Measurements from ENCODE around the gene PEPD.

PEPD gene

DNA sequence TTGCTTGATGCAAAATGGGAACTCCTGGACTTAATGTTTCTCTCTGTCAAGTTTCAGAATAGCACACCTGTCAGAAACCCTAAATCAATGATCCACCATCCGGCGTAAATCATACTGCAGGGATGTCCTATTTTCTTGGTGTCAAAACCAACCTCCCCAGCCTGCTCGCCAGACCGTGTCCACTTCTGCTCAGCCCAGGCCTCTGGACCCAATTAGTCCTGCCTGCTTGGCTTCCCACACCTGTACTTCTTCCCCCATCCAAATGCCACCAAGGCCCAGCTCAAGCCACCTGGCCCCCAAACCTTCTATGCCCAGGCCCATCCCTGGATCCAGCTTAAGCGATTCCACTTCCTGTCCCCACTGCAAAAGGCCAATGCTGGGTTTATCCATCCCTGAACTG is 25.1 kb upstream of the PEPD start:
- no peak overlapping the region for H3K27ac ChIP-seq (ENCODE audit: low read depth, low read length)
- H3K36me3 ChIP-seq (ENCODE audit: insufficient read depth, low read length), result no peaks in the 10 kb centered on the region

DNA sequence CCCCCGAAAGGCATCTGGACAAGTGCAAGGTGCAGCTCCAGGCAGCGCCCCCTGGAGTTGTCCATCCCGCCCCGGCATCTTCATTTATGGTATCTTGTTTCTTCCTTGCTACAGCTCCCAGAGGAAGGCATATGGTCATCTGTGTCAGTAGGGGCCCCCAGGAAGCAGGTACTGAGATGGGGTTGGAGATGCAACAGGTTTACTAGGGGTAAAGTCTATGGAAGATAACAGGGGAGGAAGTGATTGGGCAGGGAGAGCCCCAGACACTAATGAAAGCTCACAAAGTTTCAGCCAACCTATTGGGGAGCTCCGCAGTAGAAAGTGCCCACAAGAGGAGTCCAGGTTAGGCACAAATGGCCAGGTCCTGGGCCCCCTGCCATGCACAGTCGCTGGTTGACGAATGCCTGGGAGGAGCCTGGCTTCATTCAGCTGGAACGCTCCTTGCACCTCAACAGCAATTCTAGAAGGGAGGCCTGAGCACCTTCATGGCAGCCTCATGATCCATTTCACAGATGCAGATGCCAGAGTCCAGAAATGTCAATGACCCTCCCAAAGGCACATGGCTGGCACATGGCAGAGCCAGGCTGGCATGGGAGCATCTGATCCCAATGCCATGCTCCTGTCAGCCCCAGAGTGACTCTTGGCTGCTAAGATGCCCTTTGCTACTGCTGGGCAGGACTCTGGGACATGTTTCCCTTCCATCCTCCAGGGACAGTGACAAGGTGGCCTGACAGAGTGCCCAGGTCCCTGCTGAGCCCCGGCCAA is 23.8 kb upstream of the PEPD start:
- H3K79me2 ChIP-seq (ENCODE audit: control insufficient read depth, insufficient read depth, low read length, unreplicated experiment), result no peaks in the 10 kb centered on the region
- H3K27me3 ChIP-seq (ENCODE audit: insufficient read depth, low read length), result peaks cover 36% of the 10 kb centered on the region
- H3K4me3 ChIP-seq (ENCODE audit: low read depth, low read length), result no peak overlapping the region
- no peak overlapping the region for H3K27ac ChIP-seq (ENCODE audit: low read depth, low read length)
- H3K4me1 ChIP-seq (ENCODE audit: control insufficient read depth, insufficient read depth, low read length, unreplicated experiment), result no peaks in the 10 kb centered on the region
- no peak overlapping the region for H2AFZ ChIP-seq (ENCODE audit: low read length, unreplicated experiment)
- H3K36me3 ChIP-seq (ENCODE audit: insufficient read depth, low read length), result no peaks in the 10 kb centered on the region

More for the DNA sequence above, 25.1 kb upstream of the PEPD start:
- Histone ChIP-seq H3K4me3 (ENCODE audit: low read depth, low read length) (no peak overlapping the region), H3K79me2 (ENCODE audit: control insufficient read depth, insufficient read depth, low read length, unreplicated experiment) (no peaks in the 10 kb centered on the region), H3K27me3 (ENCODE audit: insufficient read depth, low read length) (peaks cover 29% of the 10 kb centered on the region), H2AFZ (ENCODE audit: low read length, unreplicated experiment) (no peak overlapping the region), H3K4me1 (ENCODE audit: control insufficient read depth, insufficient read depth, low read length, unreplicated experiment) (no peaks in the 10 kb centered on the region)

DNA sequence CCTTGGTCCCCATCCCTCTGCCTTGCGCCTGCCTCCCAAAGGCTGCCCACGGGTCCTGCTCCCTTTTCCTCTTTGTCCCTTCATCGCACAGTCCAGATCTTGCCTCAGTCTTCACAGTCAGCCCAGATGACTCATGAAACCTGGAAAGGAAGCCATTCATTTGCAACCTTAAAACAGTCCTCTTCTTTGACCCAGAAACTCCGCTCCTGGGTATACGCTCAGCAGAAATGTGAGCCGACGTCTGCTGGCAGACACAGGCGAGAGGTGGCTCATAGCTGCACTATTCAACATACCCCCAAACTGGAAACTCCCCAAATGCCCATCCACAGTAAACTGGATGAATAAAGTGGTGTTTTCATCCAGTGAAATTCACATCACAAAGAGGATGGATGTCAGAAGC is 13.6 kb upstream of the PEPD start:
- Histone ChIP-seq H3K36me3 (ENCODE audit: insufficient read depth, low read length) (no peaks in the 10 kb centered on the region), H3K4me3 (ENCODE audit: low read depth, low read length) (no peak overlapping the region), H3K27ac (ENCODE audit: low read depth, low read length) (no peak overlapping the region), H3K4me1 (ENCODE audit: control insufficient read depth, insufficient read depth, low read length, unreplicated experiment) (no peaks in the 10 kb centered on the region), H2AFZ (ENCODE audit: low read length, unreplicated experiment) (no peak overlapping the region), H3K79me2 (ENCODE audit: control insufficient read depth, insufficient read depth, low read length, unreplicated experiment) (no peaks in the 10 kb centered on the region), H3K27me3 (ENCODE audit: insufficient read depth, low read length) (peaks cover 17% of the 10 kb centered on the region)

- no peak overlapping the region for H2AFZ ChIP-seq (ENCODE audit: low read length, unreplicated experiment)
- H3K4me1 ChIP-seq (ENCODE audit: control insufficient read depth, insufficient read depth, low read length, unreplicated experiment), result no peaks in the 10 kb centered on the region
- peaks cover 27% of the 10 kb centered on the region for H3K27me3 ChIP-seq (ENCODE audit: insufficient read depth, low read length)
- no peak overlapping the region for H3K27ac ChIP-seq (ENCODE audit: low read depth, low read length)
- H3K79me2 ChIP-seq (ENCODE audit: control insufficient read depth, insufficient read depth, low read length, unreplicated experiment), result no peaks in the 10 kb centered on the region
- H3K4me3 ChIP-seq (ENCODE audit: low read depth, low read length), result no peak overlapping the region
- H3K36me3 ChIP-seq (ENCODE audit: insufficient read depth, low read length), result no peaks in the 10 kb centered on the region
These were observed 11.4 kb upstream of the PEPD start for GRCh38 chr19:33532859-33533460.

GRCh38 chr19:33530842-33531241 is 9.3 kb upstream of the PEPD start:
- H3K4me3 ChIP-seq (ENCODE audit: low read depth, low read length), result no peak overlapping the region
- H2AFZ ChIP-seq (ENCODE audit: low read length, unreplicated experiment), result no peak overlapping the region
- no peaks in the 10 kb centered on the region for H3K36me3 ChIP-seq (ENCODE audit: insufficient read depth, low read length)
- no peak overlapping the region for H3K27ac ChIP-seq (ENCODE audit: low read depth, low read length)
- H3K27me3 ChIP-seq (ENCODE audit: insufficient read depth, low read length), result peaks cover 24% of the 10 kb centered on the region
- H3K4me1 ChIP-seq (ENCODE audit: control insufficient read depth, insufficient read depth, low read length, unreplicated experiment), result no peaks in the 10 kb centered on the region
- H3K79me2 ChIP-seq (ENCODE audit: control insufficient read depth, insufficient read depth, low read length, unreplicated experiment), result no peaks in the 10 kb centered on the region

DNA sequence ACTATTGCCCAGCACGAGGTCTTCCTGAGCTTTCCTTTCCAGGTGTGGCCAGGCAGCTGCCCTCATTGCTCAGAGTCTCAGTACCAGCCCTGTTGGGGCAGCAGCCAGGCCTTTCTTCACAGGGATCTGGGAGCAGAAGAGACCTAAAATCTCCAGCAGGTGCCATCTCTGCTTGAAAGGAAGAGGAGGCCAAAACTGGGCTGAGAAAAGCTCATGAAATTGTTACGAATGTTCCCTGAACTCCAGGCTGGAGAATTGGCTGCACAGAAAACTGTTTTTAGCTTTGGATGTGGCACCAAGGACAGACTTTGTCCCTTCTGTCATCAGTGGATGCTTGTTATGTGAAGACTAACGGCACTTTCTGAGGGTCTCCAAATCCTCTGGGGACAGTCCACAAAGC is 8.7 kb upstream of the PEPD start:
- H3K79me2 ChIP-seq (ENCODE audit: control insufficient read depth, insufficient read depth, low read length, unreplicated experiment), result no peaks in the 10 kb centered on the region
- H3K27me3 ChIP-seq (ENCODE audit: insufficient read depth, low read length), result peaks cover 24% of the 10 kb centered on the region
- H3K27ac ChIP-seq (ENCODE audit: low read depth, low read length), result no peak overlapping the region
- H2AFZ ChIP-seq (ENCODE audit: low read length, unreplicated experiment), result no peak overlapping the region
- no peak overlapping the region for H3K4me3 ChIP-seq (ENCODE audit: low read depth, low read length)
- H3K36me3 ChIP-seq (ENCODE audit: insufficient read depth, low read length), result no peaks in the 10 kb centered on the region
- H3K4me1 ChIP-seq (ENCODE audit: control insufficient read depth, insufficient read depth, low read length, unreplicated experiment), result no peaks in the 10 kb centered on the region

DNA sequence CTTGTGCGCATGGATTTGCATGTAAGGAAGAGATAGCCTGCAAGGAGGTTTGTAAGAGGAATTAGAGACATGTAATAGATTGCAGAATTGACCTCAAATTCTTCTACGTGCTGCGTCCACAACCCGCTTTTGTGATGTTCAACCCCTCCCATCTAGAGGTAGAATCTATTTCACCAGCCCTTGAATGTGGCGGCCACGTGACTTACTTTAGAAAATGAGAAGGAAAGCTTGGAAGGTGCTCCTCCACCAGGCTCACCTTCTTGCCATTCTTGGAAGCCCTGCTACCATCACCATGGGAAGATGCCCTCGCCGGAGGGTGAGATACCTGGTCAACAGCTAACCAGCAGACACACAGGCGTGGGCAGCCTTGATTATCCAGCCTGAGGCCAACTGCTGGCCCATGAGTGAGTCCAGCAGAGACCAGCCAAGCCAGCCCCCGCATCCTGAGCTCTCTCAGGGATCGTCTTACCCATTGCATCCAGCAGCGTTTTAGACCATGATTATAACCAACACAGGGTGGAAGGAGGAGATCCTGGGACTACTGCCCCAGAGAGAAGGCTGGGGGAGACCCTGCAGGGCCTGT is 7.6 kb upstream of the PEPD start:
- H3K36me3 ChIP-seq (ENCODE audit: insufficient read depth, low read length), result no peaks in the 10 kb centered on the region
- H3K79me2 ChIP-seq (ENCODE audit: control insufficient read depth, insufficient read depth, low read length, unreplicated experiment), result no peaks in the 10 kb centered on the region
- H3K4me1 ChIP-seq (ENCODE audit: control insufficient read depth, insufficient read depth, low read length, unreplicated experiment), result no peaks in the 10 kb centered on the region
- no peak overlapping the region for H2AFZ ChIP-seq (ENCODE audit: low read length, unreplicated experiment)
- H3K27ac ChIP-seq (ENCODE audit: low read depth, low read length), result no peak overlapping the region
- H3K27me3 ChIP-seq (ENCODE audit: insufficient read depth, low read length), result peaks cover 24% of the 10 kb centered on the region
- no peak overlapping the region for H3K4me3 ChIP-seq (ENCODE audit: low read depth, low read length)

DNA sequence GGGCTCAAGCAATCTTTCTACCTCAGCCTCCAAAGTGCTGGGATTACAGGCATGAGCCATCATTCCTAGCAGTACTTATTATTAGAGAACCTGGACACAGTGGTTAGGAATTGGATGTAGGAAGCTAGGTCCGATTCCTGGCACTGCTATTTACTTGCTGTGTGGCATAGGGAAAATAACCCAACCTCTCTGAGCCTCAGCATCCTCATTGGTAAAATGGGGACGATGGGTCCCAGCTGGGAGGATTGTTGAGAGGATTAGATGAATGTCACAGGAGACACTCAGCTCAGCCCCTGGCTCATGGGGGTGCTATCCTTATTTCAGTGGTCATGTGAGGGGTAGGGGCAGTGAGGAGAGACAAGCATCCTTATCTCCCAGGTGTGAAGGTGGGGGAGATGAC is 6.8 kb upstream of the PEPD start:
- Histone ChIP-seq H2AFZ (ENCODE audit: low read length, unreplicated experiment) (no peak overlapping the region), H3K27ac (ENCODE audit: low read depth, low read length) (no peak overlapping the region), H3K79me2 (ENCODE audit: control insufficient read depth, insufficient read depth, low read length, unreplicated experiment) (no peaks in the 10 kb centered on the region), H3K4me3 (ENCODE audit: low read depth, low read length) (no peak overlapping the region), H3K4me1 (ENCODE audit: control insufficient read depth, insufficient read depth, low read length, unreplicated experiment) (no peaks in the 10 kb centered on the region), H3K36me3 (ENCODE audit: insufficient read depth, low read length) (no peaks in the 10 kb centered on the region), H3K27me3 (ENCODE audit: insufficient read depth, low read length) (peaks cover 24% of the 10 kb centered on the region)

GRCh38 chr19:33527125-33527524 is 5.5 kb upstream of the PEPD start:
- Histone ChIP-seq H3K4me1 (ENCODE audit: control insufficient read depth, insufficient read depth, low read length, unreplicated experiment) (no peaks in the 10 kb centered on the region), H3K36me3 (ENCODE audit: insufficient read depth, low read length) (no peaks in the 10 kb centered on the region), H3K79me2 (ENCODE audit: control insufficient read depth, insufficient read depth, low read length, unreplicated experiment) (no peaks in the 10 kb centered on the region), H3K27ac (ENCODE audit: low read depth, low read length) (no peak overlapping the region), H3K27me3 (ENCODE audit: insufficient read depth, low read length) (peaks cover 24% of the 10 kb centered on the region), H2AFZ (ENCODE audit: low read length, unreplicated experiment) (no peak overlapping the region), H3K4me3 (ENCODE audit: low read depth, low read length) (no peak overlapping the region)

- peaks cover 11% of the 10 kb centered on the region for H3K79me2 ChIP-seq (ENCODE audit: control insufficient read depth, insufficient read depth, low read length, unreplicated experiment)
- H2AFZ ChIP-seq (ENCODE audit: low read length, unreplicated experiment), result no peak overlapping the region
- no peaks in the 10 kb centered on the region for H3K36me3 ChIP-seq (ENCODE audit: insufficient read depth, low read length)
- peaks cover 6% of the 10 kb centered on the region for H3K4me1 ChIP-seq (ENCODE audit: control insufficient read depth, insufficient read depth, low read length, unreplicated experiment)
- H3K27ac ChIP-seq (ENCODE audit: low read depth, low read length), result no peak overlapping the region
- H3K4me3 ChIP-seq (ENCODE audit: low read depth, low read length), result no peak overlapping the region
- H3K27me3 ChIP-seq (ENCODE audit: insufficient read depth, low read length), result peaks cover 16% of the 10 kb centered on the region
These were observed 2.6 kb upstream of the PEPD start for GRCh38 chr19:33524024-33524664.
